AG04449 (cell line): ENCODE results near the gene SLC25A42.

Experiments
- CTCF ChIA-PET: fragments of 350-600 bp; formaldehyde crosslinking; extraction: SDS; loops from one replicate; lab custom pipeline; 2021; ENCODE audit warnings: antibody characterized with exemption; lab: Yijun Ruan, JAX
- POLR2A ChIA-PET: fragments of 400-600, 350-600 bp; formaldehyde crosslinking; extraction: SDS; loops from one replicate; lab custom pipeline; 2020; ENCODE audit warnings: antibody characterized with exemption, inconsistent platforms; lab: Yijun Ruan, JAX
- DNase-seq: peaks from one replicate; pipeline ENCODE4 v3.0.0-alpha.2; 2010; ENCODE audit warnings: low read depth, low spot score
- H3K4me3 ChIP-seq: 2 replicates; pipeline ENCODE4 v1.5.1; 2011; ENCODE audit warnings: low read depth, mild to moderate bottlenecking, control low read depth, low read length
- CTCF ChIP-seq: IDR thresholded peaks from one replicate; pipeline ENCODE4 v1.5.1; 2011; ENCODE audit warnings: mild to moderate bottlenecking, moderate library complexity, low read length, control low read depth, inconsistent platforms; ENCODE audit not compliant: insufficient read depth; ENCODE audit errors: missing control alignments

The SLC25A42 gene

GRCh38 chr19:19152668-19153384, 89.0 kb downstream of the SLC25A42 start:
- CTCF ChIA-PET = interaction anchor here (1.4 to 11.5 kb wide), 3 partner anchors 9 to 23 kb away, joined by 4 to 105 read pairs (median 7); no protein-coding TSS in a partner anchor

GRCh38 chr19:19154768-19155494, 91.1 kb downstream of the SLC25A42 start:
- CTCF ChIA-PET = interaction anchor here (11.5 to 12.2 kb wide), 2 partner anchors 11 to 21 kb away, joined by 105 to 182 read pairs; no protein-coding TSS in a partner anchor
- POLR2A ChIA-PET = no interaction called here
- TF ChIP-seq CTCF = no peak

More at GRCh38 chr19:19152668-19153384, 89.0 kb downstream of the SLC25A42 start:
- DNase-seq = no peak
- H3K4me3 ChIP-seq = no peak overlapping the region
- TF ChIP-seq CTCF = no peak
- POLR2A ChIA-PET = no interaction called here

GRCh38 chr19:19155495-19156219, 91.9 kb downstream of the SLC25A42 start:
- ChIA-PET POLR2A (interaction anchor here (0.6 kb wide), 1 partner anchor 48 kb away, joined by 3 read pairs; the partner anchor contains the start of gene NR2C2AP), CTCF (interaction anchor here (0.6 to 12.2 kb wide), 5 partner anchors 11 to 335 kb away, joined by 3 to 182 read pairs (median 3); partner anchors contain the start of gene MEF2B)
- H3K4me3 ChIP-seq = no peak overlapping the region
- no peak for DNase-seq
- TF ChIP-seq CTCF = no peak

More at GRCh38 chr19:19154768-19155494, 91.1 kb downstream of the SLC25A42 start:
- DNase-seq = no peak
- no peak overlapping the region for H3K4me3 ChIP-seq

- ChIA-PET CTCF (interaction anchor here (1.8 to 12.2 kb wide), 3 partner anchors 11 to 18 kb away, joined by 4 to 182 read pairs (median 105); no protein-coding TSS in a partner anchor), POLR2A (no interaction called here)
- no peak overlapping the region for H3K4me3 ChIP-seq
- TF ChIP-seq CTCF = no peak
- DNase-seq = no peak
Measured at GRCh38 chr19:19157808-19158207, 94.0 kb downstream of the SLC25A42 start.

GRCh38 chr19:19159534-19159933, 95.7 kb downstream of the SLC25A42 start:
- TF ChIP-seq CTCF = no peak
- ChIA-PET CTCF (interaction anchor here (11.5 to 12.2 kb wide), 2 partner anchors 15 to 16 kb away, joined by 105 to 182 read pairs; no protein-coding TSS in a partner anchor), POLR2A (no interaction called here)
- no peak for DNase-seq
- H3K4me3 ChIP-seq = no peak overlapping the region
